GM18507 (cell line): ENCODE data around the gene FOSL2.
"Not testable (repeated sequence)": the region's sequence is repeated elsewhere in the genome, so short reads cannot be mapped to it uniquely, and the experiment has no call there.

Experiments used
- DNase-seq: peaks from one replicate; pipeline ENCODE4 v3.0.0; 2011; ENCODE audit warnings: low read depth; ENCODE audit not compliant: insufficient read length; ENCODE audit errors: extremely low spot score
- FAIRE-seq: peaks from 2 replicates; lab custom pipeline; 2011; peaks lifted over from hg19 to GRCh38; lab: Jason Lieb, UNC

The FOSL2 gene

GRCh38 chr2:28370354-28370753, 22.3 kb upstream of the FOSL2 start:
- no peak for DNase-seq
- FAIRE-seq: no peak

- not testable (repeated sequence) for FAIRE-seq, DNase-seq
These were observed 20.9 kb upstream of the FOSL2 start for GRCh38 chr2:28371728-28372127.

DNA sequence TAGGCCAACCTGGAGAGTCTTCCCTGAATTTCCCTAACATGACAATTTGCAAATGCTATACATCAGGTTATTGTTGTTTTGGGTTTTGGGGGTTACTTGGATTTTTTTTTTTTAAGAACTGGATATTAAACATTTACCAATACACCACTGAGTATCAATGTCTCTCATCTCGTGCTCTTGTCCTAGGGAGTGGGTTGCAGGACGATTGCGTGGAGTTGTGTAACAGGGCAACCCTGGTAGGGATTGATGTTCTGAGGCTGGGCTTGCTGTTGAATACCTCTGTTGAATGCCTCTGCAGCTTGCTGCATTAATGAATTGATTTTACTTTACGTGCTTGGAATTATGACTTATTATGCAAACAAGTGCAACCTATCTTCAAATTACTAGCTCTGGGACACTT, 18.8 kb upstream of the FOSL2 start:
- no peak for DNase-seq
- no peak for FAIRE-seq

- FAIRE-seq: no peak
- DNase-seq: no peak
These were observed 18.3 kb upstream of the FOSL2 start for GRCh38 chr2:28374331-28374730.

DNA sequence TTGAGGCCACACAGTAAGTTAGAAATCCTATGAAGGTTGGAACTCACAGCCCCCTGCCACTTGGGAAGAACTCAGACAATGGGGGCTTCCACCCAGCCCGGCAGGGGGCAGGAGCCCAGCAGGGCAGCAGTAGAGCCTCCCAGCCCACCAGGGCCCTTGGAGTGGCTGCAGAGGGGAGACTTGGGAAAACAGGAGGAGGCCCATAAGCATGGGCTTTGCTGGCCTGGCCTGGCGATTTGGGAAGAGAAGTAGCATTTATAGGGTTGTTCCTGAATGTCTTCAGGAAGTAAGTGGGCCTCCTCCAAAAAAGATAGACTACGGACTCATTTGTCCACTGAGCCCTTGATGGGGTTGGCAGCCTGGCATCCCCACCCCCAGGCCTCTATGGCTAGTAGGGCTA, 17.4 kb upstream of the FOSL2 start:
- FAIRE-seq (no peak), DNase-seq (no peak)

- DNase-seq (no peak), FAIRE-seq (no peak)
These were observed 16.7 kb upstream of the FOSL2 start for GRCh38 chr2:28375742-28376631.

GRCh38 chr2:28377195-28377816, 15.4 kb upstream of the FOSL2 start:
- DNase-seq: no peak
- FAIRE-seq: no peak

- FAIRE-seq: no peak
- no peak for DNase-seq
These were observed 14.5 kb upstream of the FOSL2 start for GRCh38 chr2:28377984-28378678.

DNA sequence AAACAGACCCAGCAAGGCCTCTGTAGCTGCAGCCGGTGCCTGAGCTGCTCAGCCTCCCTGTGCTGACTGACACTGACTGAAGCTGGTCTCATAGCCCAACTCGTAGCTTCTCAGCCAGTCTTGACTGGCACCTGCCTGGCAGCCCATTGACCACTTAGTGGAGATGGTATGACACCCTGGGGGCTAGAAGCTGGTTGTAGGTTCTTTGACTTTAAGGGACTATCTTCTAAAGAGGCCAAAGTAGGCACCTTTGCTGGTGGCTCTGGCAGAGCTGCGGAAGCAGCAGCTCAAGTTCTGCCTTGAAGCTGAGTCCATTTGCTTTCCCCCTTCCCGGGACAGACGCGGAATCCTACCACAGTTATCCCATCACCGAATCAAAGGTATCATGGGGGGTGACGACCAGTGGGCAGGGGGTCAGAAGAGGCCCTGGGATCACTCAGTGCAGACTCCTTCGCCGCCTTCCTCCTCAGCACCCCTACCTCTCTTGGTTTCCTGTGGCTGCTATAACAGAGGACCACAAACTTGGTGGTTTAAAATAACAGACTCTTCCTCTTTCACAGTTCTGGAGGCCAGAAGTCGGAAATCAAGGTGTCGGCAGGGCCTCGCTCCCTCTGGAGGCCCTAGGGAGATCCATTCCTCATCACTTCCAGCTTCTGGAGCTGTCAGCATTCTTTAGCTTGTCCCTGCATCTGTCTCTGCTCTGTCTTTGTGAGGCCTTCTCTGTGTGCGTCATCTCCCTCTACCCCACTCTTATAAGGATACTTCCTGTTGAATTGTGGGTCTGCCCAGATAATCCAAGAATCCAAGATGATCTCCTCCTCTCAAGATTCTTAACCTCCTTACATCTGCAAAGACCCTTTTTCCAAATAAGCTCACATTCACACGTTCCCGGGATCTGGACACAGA, 13.7 kb upstream of the FOSL2 start:
- DNase-seq (no peak), FAIRE-seq (no peak)

DNA sequence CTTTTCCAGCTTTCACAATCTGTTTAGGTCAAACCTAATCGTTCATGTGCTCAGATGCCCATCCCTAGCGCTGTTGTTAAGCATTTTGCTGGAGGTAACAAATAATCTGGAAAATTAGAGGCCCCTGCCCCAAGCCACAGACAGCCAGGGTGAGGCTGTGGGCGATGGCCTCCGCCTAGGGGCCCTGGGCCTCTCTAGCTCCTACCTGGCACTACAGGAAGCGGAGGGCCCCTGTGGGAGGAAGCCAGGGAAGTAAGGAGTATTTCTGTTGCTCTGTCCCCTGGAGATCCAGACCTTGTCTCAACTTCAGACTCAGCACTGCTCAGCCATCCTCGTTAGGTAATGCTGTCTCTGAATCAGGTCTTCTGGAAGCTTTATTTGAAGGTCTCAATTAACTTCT, 12.4 kb upstream of the FOSL2 start:
- DNase-seq: no peak
- no peak for FAIRE-seq

DNA sequence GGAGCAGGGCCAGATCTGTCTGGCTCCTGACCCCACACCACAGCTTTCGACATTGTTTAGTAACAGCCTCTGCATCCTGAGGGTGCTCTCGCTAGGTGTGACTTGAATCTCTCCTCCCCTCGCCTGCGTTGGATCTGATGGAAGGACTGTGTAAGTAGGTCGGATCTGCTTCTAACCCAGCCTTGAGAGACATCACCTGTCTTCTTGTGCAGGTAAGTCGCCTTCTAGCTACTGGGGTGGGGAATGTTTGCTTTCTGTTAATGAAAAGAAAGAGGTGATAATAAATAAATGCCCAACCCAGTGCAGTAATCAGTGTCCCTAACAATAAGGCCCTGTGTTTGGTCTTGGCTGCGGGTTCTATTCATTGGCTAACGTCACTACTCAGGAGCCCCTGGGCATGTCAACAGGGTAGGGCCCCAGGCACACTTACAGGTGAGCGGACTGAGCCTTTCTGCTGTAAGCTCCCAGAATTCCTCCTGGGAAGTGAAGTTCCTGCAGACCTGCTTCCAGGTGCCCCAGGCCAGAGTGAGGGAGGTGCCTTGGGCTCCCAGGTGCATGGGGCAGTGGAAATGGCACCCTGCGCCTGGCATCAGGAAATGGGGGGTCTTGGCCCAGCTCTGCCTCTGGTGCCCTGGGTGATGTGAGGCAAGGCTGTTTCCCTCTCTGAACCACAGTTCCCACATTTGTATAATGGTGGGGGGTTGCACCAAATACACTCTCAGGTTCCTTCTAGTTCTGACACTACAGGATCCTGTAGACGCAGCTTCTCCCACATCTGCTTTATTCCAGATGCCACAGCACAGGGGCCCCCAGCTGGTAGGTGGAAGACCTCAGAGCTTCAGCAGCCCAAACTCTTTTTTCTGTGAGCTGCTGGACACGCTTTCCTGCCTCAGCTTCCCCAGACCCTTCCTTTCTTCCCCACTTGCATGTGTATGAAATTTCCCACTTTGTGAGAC, 11.2 kb upstream of the FOSL2 start:
- DNase-seq (no peak), FAIRE-seq (no peak)

DNA sequence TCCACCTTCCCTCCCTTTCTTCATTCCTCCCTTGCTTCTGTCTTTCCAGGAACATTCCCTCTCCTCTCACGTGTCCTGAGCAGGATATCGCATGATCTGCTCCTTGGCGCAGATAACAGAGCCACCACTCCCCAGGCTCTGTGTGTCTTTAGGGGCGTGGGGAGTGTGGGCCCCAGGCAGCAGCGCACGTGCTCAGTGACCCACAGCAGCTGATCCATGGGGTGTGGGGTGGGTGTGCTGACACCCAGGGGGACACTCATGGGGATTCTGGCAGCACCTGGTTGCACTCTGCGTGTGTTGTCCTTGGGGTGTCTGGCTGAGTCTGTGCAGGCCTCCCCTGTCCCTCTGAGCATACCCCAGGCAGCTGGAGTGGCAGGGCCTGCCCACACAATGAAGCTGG, 9.9 kb upstream of the FOSL2 start:
- DNase-seq: no peak
- FAIRE-seq: no peak

DNA sequence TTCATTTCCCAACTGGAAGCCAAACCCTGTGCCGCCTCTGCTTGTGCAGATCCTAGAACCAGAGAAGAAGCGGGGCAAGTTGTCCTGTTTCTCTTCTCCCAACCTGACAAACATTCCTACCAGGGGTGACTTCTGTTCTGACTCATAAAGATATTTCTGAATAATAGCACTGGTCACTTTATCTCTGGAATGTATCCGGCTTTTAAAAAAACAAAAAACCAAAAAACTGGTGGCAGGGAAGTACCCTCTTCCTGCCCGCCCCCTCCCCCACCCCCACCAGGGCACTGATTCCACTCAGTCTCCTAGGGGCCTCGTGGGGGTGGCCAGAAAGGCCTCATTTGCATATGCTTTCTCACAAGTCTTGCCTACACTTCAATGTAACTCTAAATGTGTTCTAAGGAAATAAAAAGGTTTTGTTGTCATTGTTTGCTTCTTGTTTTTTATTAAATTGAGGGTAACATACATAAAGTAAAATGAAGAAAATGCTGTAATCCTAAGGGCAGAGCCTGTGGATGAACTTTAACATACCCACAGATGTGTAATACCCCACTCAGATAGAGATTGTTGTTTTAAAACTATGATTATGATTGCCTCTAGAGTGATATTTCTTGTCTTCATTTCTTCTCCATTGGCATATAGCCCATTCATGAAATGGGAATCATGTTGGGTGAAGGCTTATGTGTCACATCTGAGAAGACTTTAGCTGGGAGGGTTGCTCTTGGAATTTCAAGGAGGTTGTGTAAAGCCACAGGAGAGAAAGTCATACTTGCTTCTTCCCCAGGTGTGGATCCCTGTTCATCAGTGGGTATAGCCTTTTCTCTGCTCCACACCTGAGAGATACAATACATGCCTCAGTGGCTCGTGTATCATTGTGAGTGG, 5.3 kb upstream of the FOSL2 start:
- DNase-seq (no peak), FAIRE-seq (no peak)

GRCh38 chr2:28389399-28390240, 3.0 kb upstream of the FOSL2 start:
- no peak for FAIRE-seq

DNA sequence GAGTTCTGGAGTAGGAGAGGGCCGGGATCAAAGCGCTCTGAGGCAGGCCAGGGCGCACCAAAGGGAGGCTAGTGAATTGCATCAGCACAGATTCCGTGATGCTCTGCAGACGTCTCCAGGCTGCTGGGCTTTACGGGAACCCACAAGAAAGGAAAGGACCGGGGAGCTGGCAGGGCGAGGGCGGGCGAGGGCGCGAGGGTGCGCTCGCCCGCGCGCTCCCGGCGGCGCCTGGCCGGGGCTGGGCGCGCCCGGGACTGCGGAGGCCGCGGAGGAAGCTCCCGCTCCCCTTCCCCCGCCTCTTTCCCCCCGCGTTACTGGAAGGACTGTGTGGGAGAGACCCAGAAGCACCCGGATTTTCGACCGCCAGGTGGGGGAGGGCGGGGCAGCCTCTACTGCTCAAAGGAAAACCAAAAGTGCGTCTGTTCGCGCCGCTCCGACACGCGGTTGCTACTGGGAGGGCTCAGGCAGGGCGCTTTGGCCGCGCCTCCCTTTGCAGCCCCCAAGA, 2.4 kb upstream of the FOSL2 start:
- DNase-seq (no peak), FAIRE-seq (peak; percentile 51)

More at GRCh38 chr2:28389399-28390240, 3.0 kb upstream of the FOSL2 start:
- DNase-seq: no peak

DNA sequence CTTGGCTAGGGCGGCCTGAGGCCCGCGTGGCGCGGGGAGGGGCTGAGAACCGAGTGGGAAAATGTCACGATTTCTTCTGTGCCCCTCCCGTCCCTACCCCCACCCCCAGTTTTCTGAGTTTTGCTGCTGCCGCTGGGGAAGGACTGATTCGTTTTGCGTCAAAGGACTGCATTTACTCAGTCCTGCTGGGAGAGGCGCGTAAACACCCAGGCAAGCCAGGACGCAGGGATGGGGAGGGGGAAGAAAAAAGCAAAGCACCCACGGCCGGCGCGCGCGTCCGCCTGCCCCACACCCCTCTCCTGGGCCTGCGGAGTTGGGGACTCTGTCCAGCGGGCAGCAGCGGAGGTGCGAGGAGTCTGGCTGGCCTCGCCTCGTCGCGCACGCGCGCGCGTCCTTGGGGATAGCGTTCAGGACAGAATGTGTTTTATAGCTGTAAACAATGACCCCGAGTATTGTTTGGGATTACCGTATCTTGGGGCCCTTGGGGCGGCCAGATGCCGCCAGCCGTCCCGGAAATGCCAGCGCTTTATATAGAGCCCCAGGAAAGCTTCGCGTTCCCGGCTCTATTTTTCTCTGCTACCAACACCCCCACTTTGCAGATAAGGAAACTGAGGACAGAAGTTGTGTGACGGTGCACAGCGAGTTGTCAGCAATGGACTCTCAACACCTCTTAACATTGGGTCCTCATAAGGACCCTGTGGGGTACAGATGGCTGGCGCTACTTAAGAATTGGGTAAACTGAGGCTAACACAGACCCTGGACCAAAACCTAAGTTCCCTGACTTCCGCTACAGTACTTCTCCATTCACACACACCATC, 1.7 kb upstream of the FOSL2 start:
- FAIRE-seq (no peak), DNase-seq (no peak)
